Astrocyte of the hippocampus (primary cell): ENCODE results near the gene LRRC1.
A peak's percentile ranks its signal among the peaks of the same experiment; 100 is the strongest.
"Not testable (repeated sequence)": the region's sequence is repeated elsewhere in the genome, so short reads cannot be mapped to it uniquely, and the experiment has no call there.

Source experiments
- DNase-seq: peaks from one replicate; pipeline ENCODE4 v3.0.0; 2011; ENCODE audit warnings: low read depth, low spot score

The LRRC1 gene

DNA sequence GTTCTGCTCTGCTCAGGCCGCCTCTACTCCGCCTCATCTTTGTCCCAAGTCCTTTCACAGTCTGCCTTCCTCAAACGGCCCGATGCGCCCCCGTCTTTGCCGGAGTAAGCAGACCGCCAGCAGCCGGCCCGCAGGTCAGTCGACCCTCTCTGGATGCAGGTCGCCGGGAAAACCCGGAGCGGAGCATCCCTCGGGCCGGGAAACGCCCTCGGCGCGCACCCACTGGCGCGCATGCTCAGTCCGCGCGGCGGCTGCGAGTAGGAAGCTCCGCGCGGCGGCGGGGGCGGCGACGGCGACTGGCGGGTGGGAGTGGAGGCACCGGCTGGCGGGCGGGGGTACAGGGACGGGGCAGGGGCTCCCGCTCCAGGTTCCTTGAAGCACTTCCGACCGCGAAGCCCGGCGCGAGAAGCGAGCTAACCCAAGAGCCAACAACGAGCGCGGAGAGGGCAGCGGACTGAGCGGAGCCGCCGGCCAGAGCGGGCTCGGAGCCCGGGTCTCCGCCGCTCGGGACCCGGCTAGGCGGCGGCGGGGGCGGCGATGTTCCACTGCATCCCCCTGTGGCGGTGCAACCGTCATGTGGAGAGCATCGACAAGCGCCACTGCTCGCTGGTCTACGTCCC lies at the start of gene LRRC1:
Gene LRRC1, plus strand, starts transcription at position 286 of the 620 bp plus-strand sequence. Its CDS starts 252 bp downstream, at position 538.
- peak; percentile 98 for DNase-seq

DNA sequence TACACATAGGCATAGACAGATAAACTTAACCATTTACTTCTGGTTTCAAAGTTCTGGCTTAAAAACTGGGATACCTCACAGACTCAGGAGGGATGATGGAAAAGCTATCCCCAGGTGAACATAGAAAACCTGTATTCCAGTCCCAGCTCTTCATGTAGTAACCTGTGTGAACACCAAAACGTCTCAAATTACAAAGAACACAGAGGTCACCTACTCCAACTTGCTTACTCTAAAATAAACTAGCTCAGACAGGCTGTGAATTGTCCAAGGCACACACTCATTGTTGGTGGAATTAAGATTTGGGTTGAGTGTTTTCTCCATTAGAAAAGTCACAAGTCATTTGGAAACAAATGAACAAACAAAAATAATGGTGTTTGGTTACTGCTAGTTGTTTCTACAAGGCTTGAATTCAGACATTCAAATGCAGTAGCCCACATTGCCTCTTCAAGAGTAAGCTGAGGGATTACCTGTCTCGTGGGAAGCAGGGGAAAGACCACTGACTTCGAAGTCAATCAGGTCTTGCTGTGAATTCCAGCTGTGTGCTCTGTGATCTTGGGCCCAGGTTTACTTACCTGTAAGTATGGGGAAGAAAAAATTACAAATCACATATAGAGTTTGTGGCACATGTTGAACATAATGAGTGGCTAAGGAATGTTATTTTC lies 48.2 kb upstream of the LRRC1 start:
- DNase-seq = no peak

DNA sequence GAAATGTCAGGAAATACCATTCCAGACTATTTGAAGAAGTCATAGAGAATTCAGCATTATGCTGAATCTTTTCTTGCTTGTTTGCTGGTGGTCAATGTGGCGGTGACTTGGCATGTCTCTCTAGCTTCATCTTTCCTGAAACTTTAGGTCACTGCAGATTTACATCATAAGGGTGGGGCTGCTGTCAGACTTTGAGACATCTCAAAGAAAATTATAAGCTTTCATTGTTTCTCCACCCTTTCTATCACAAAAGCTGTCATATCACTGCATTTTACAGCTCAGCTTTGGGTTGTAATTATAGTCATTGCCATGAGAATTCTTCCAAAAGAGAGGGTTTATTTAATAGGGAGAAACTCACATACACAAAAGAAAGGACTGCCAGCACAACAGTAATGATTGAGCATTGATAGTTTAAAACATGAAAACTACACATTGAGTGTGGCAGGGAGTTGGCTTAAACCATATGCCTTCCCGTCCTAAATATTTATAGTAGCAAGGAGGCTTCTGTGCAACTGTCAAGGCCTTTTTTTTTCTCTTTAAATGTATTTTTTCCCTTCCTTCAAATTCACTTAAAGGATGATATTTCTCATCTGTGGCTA lies 44.7 kb upstream of the LRRC1 start:
- no peak for DNase-seq

DNA sequence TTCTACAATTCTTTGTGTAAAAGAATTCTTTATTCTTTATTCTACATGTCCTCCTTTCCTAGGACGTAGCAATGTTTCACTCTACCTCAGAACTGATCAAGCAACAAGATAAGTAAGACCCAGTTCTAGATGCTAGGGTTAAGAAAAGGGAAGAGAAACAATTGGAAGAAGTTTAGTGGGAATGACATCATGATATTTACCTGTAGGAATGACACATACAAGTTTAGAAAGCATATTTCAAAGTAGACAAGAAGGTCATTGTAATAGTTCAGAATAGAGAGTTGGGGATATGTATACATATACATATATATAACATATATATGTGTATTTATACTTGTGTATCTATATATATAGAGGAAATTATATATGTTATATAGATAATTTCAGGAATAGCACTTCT lies 43.4 kb upstream of the LRRC1 start:
- no peak for DNase-seq

GRCh38 chr6:53752440-53752839 lies 42.4 kb upstream of the LRRC1 start:
- DNase-seq = no peak

- DNase-seq = peak; percentile 49
These were observed 41.9 kb upstream of the LRRC1 start for GRCh38 chr6:53752856-53753255.

- DNase-seq = no peak
These were observed 40.5 kb upstream of the LRRC1 start for GRCh38 chr6:53754330-53754729.

DNA sequence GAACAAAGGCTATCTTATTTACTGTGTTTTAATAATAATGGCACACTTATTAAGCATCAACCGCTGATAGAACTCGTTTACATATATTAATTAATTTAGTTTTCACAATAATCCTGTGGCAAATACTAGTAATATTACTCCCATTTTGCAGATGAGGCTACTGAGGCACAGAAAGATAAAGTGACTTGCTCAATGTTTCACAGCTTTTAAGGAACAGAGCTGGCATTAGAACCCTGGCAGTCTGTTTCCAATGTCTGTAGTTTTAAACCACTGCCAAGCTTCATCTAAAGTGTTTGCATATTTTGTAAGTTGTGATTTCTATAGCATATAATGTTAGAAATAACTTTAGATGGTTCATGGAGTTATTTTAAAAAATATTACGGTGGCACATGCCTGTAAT lies 38.4 kb upstream of the LRRC1 start:
- DNase-seq = no peak

DNA sequence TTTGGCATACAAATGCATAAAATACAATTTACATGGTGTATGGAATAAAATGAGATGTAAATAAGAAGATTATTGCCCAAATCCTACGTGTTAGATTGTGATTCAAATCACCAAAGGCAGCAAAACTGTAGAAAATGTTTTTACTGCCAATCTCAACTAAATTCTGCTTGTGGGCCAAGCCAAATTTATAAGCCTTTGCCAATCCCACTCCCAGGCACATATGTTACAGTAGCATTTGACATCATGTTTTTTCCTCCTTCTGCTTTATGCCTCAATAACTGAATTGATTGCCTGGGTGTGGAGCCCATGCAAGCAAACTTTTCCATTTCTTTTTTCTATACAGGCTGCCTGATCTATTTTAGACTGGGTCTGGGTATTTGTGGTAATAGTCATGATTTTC lies 36.3 kb upstream of the LRRC1 start:
- no peak for DNase-seq

- peak; percentile 27 for DNase-seq
These were observed 33.8 kb upstream of the LRRC1 start for GRCh38 chr6:53761036-53761435.

- peak; percentile 67 for DNase-seq
These were observed 29.5 kb upstream of the LRRC1 start for GRCh38 chr6:53765270-53765669.

GRCh38 chr6:53766930-53767329 lies 27.9 kb upstream of the LRRC1 start:
- no peak for DNase-seq

- no peak for DNase-seq
These were observed 26.9 kb upstream of the LRRC1 start for GRCh38 chr6:53767941-53768340.

GRCh38 chr6:53768636-53769035 lies 26.2 kb upstream of the LRRC1 start:
- peak; percentile 20 for DNase-seq

DNA sequence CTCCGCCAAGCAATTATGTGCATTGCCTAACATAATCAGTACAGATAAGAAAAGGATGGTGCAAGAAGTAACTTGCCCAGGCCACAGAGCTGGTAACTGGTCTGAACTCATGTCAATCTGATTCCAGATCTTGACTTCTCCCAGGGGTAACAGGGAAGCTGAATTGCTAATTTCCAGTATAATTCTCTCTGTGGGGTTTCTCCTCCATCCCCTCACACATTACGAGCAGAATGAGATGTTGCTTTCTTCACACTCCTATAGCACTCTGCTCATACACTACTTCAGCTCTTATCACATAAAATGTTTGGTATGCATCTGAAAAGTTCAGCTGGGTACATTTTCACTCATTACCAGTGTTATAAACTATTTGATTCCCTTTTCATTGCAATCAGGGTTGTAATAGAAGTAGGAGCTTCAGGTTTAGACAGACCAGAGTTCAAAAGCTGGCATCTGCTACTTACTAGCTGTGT lies 24.0 kb upstream of the LRRC1 start:
- DNase-seq = peak; percentile 25

GRCh38 chr6:53771785-53772624 lies 22.8 kb upstream of the LRRC1 start:
- peak; percentile 54 for DNase-seq

DNA sequence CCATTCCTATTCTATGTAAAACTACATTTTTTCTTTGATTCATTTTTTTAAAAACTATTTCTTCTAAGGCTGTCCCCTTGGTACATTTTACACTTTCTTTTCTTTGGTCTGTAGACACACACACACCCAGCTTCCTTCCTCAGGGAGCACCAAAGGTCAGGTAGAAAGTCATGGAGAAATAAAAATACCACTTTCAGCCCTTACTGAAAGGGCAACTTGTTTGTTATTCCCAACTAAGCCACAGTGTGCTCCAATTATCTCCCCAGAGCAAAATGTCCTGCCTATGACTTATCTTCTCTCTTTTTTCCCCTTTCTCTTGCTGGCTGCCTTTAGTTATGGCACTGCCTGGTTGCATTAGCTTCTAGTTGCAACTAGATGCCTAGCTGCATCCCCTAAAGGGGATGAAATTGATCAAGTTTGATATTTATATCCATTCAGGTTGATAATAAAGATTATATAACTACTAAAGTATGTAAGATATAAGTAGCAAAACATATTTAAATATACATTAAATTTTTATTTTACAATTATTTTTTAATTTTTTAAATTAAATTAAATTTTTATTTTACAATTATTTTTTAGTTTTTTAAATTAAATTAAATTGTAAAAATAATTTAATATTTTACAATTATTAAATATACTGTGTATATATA lies 21.6 kb upstream of the LRRC1 start:
- DNase-seq = no peak

DNA sequence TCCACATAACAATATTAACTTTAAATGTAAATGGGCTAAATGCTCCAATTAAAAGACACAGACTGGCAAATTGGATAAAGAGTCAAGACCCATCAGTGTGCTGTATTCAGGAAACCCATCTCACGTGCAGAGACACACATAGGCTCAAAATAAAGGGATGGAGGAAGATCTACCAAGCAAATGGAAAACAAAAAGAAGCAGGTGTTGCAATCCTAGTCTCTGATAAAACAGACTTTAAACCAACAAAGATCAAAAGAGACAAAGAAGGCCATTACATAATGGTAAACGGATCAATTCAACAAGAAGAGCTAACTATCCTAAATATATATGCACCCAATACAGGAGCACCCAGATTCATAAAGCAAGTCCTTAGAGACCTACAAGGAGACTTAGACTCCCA lies 18.7 kb upstream of the LRRC1 start:
- DNase-seq = not testable (repeated sequence)

DNA sequence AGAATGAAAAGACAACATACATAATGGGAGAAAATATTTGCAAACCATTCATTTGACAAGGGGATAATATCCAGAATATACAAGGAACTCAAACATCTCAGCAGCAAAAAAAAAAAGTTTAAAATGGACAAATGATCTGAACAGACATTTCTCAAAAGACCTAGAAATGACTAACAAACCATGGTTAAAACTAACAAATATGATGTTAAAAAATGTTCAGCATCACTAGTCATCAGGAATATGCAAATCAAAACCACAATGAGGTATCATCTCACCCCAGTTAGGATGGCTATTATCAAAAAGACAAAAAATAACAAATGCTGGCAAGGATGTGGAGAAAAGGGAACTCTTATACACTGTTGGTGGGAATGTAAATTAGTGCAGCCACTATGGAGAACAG lies 9.8 kb upstream of the LRRC1 start:
- not testable (repeated sequence) for DNase-seq

GRCh38 chr6:53786832-53787231 lies 8.0 kb upstream of the LRRC1 start:
- DNase-seq = no peak

DNA sequence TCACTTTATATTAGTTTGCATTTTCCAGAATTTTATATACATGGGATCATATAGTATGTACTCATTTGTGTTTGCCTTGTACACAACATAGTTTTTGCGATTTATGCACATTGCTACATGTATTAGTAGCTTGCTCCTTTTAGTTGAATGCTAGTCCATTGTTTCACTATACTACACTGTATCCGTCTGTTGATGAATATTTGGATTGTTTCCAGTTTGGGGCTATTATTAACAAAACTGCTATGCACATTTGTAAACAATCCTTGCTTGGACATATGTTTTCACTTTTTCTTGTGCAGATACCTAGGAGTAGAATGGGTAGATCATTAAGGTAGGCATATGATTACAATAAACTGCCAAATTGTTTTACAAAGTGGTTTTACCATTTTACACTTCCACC lies 3.9 kb upstream of the LRRC1 start:
- DNase-seq = no peak

GRCh38 chr6:53792016-53792415 lies 2.8 kb upstream of the LRRC1 start:
- no peak for DNase-seq
